Right lobe of liver (tissue), 4 donors: ENCODE data around the gene GRIP1.

Source experiments
- CTCF ChIP-seq, 4 donors: fragments of 200-600 bp in 3 of 4; fragments of 450-650 bp in 1 of 4; IDR thresholded peaks; one replicate each; pipeline versions ENCODE4 v1.5.1 to v1.8.0; 2016 to 2022; ENCODE audit warnings: antibody characterized with exemption in 4 of 4, mild to moderate bottlenecking in 2 of 4
- POLR2A ChIP-seq: fragments of 450-650 bp; IDR thresholded peaks from one replicate; pipeline ENCODE4 v1.6.1; 2017; ENCODE audit warnings: antibody characterized with exemption, mild to moderate bottlenecking
- donor health status: DM: no; HTN: no; CAD: no.
- donor health status: DM: no; HTN: no; CAD: no.
- donor health status: DM: no; HTN: yes; CAD: no.

- no peak for TF ChIP-seq CTCF (IDR thresholded peaks at IDR 0.05)
- no peak for TF ChIP-seq POLR2A
Observed at GRCh38 chr12:66627988-66628317, 50.9 kb downstream of the GRIP1 start.
